Nucleus accumbens (tissue), 56 donors: Measurements from ENCODE around the gene CC2D2A.
A peak's percentile ranks its signal among the peaks of the same experiment; 100 is the strongest.
"Not testable (repeated sequence)": the region's sequence is repeated elsewhere in the genome, so short reads cannot be mapped to it uniquely, and the experiment has no call there.

ENCODE experiments used
- DNase-seq, 56 donors: peaks; one replicate each; lab custom pipeline; 2025; lab: John Stamatoyannopoulos, UW

The CC2D2A gene

DNA sequence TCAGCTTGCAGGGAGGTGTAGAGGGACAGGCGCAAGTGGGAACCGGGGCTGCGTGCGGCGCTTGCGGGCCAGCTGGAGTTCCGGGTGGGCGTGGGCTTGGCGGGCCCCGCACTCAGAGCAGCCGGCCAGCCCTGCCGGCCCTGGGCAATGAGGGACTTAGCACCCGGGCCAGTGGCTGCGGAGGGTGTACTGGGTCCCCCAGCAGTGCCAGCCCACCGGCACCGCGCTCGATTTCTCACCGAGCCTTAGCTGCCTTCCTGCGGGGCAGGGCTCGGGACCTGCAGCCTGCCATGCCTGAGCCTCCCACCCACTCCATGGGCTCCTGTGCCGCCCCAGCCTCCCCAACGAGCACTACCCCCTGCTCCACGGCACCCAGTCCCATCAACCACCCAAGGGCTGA lies 145.2 kb downstream of the CC2D2A start:
- DNase-seq, result not testable (repeated sequence)

DNA sequence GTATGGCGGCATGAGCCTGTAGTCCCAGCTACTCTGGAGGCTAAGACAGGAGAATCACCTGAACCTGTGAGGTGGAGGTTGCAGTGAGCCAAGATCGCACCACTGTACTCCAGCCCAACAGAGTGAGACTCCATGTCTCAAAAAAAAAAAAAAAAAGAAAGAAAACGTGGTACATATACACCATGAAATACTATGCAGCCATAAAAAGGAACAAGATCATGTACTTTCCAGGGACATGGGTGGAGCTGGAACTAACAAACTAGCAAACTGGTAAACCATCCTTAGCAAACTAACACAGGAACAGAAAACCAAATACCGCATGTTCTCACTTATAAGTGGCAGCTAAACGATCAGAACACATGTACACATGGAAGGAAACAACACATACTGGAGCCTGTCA lies 147.7 kb downstream of the CC2D2A start:
- DNase-seq, result not testable (repeated sequence)

DNA sequence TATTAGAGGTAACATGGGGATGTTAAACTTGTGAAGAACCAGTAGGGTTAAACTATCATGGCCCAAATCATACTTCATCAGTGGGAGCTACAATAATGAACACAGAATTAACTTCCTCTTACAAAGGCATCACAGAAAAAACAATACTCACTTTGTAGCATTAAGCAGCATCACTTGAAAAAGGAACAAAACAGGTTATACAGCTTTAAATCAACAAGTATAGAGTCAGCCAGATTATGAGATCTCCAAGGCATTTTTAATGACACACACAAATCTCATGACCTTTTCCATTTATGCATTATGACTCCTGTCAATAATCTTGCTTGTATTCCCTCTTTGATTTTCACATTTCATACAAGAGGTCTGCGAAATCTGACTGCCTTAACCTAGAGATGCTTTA lies 167.1 kb downstream of the CC2D2A start:
- no peak for DNase-seq

DNA sequence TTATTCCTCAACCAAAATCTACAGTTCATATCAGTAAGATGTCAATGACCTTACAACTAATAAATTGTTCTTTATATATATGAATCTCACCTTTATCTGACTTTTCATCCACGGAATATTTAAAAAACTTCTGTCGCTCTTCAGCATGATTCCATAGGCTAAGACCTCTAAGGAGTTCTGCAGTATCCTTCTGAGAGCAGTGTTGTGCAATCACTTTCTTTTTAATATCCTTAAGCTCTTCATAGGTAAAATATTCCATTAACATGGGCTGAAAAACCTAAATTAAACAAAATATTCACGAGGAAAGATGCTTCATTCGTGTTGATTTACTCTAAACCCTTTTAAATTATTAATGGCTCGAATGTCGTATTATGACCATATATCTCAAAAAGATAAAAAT lies 168.7 kb downstream of the CC2D2A start:
- DNase-seq, result no peak

DNA sequence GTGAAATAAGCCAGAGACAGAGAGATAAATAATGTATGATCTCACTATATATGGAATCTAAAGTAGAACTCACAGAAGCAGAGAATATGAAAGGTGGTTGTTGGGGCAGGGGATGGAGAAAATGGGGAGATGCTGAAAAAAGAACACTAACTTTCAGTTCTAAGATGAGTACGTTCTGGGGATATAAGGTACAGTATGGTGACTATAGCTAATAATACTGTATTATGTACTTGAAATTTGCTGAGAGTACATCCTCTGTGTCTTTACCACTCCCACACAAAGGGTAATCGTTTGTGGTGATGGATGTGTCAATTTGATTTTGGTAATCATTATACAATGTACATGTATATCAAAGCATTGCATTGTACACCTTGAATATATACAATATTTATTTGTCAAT lies 178.9 kb downstream of the CC2D2A start:
- DNase-seq, result no peak

DNA sequence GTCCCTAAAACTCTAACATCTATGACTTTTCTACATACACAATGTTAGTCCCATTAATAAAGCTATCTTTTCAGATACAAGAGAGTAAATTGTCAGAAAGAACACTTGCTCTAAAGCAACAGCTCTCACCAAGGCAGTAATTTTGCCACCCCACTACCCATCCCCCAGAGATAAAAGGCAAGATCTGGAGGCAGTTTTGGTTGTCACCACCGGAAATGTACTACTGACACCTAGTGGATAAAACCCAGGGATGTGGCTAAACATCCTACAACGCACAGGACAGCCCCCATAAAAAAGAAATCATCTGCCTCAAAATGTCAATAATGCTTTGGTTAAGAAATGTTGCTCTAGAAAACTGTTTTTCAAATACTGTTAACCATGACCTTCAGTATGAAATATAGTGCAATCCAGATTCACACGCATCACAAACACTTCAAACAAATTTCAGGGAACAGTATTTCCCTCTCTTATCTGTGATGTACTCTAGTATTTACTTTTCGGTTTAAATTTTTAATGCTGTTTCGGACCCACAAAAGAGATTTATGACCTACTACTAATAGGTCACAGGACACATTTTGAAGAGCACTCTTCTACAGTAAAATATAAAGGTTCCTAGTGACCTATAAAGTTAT lies 180.3 kb downstream of the CC2D2A start:
- DNase-seq, result peak in 31 of 56 donors; percentile 1 to 43 (median 11)
